ENCODE data around the gene SPSB3. TPM values are rescaled to one million over a fixed set of nuclear protein-coding genes. Genes with fewer than 3 reads are reported as not detected.
"Not testable (repeated sequence)": the region's sequence is repeated elsewhere in the genome, so short reads cannot be mapped to it uniquely, and the experiment has no call there.

SPSB3 gene
- total RNA-seq, 2 donors from 2014 or later: 25.9 to 27.7 TPM

DNA sequence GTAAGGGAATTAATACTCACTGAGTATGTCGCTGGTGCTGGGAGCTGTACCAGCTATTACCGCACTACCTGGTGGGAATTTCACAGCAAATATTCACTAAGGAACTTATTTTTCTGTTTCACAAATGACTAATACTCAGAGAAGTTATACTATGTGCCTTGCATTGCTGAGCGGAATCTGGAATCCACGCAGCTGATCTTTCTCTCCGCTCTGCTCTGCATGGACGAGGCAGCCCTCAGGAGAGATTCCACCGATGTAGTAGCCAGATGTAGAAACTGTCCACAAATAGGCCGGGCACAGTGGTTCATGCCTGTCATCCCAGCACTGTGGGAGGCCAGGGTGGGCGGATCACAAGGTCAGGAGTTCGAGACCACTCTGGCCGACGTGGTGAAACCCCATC lies 28.2 kb downstream of the SPSB3 start:
- ATAC-seq: no peak
- DNase-seq: no peak
- intact Hi-C loops (cut with DNase I): no loop called here

DNA sequence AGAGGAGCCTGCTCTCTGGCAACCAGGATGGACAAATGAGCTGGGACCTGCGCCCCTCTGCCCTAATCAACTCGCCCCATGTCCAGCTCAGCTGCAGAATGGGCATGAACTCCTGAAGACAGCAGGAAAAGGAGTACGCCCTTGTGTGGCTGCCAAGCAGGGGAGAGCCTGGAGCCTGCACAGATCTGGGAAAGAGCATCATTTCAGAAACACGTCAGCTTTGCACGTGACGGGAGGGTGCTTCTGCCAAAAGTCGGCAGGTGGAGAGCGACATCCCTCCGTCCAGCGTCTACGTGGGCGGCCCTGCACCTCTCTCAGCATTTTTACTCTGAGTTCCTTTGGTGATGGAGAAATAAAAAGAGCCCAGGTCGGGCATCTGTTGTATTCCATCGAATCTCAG lies 29.5 kb downstream of the SPSB3 start:
- intact Hi-C loops (cut with DNase I): no loop called here
- ATAC-seq (no peak), DNase-seq (peak; percentile 17)

DNA sequence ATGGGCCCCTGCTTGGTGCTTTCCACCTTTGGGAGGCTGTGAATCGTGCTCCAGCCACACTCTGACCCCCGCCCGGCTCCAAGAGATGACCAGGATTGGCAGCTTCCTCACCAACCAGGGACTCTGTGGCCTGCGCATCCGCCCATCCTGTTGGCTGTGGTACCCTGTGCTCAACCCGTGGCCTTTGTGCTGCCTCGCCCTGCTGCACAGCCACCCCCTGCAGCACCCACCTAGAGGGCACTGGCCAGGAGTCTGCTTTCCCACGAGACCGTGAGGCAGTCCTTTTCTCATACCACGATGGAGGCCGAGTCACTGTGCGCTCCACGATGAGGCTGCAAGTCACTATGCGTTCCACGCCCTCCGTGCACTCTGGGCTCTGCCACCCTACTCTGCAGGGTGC lies 30.4 kb downstream of the SPSB3 start:
- intact Hi-C loops (cut with DNase I): no loop called here
- ATAC-seq (no peak), DNase-seq (no peak)

DNA sequence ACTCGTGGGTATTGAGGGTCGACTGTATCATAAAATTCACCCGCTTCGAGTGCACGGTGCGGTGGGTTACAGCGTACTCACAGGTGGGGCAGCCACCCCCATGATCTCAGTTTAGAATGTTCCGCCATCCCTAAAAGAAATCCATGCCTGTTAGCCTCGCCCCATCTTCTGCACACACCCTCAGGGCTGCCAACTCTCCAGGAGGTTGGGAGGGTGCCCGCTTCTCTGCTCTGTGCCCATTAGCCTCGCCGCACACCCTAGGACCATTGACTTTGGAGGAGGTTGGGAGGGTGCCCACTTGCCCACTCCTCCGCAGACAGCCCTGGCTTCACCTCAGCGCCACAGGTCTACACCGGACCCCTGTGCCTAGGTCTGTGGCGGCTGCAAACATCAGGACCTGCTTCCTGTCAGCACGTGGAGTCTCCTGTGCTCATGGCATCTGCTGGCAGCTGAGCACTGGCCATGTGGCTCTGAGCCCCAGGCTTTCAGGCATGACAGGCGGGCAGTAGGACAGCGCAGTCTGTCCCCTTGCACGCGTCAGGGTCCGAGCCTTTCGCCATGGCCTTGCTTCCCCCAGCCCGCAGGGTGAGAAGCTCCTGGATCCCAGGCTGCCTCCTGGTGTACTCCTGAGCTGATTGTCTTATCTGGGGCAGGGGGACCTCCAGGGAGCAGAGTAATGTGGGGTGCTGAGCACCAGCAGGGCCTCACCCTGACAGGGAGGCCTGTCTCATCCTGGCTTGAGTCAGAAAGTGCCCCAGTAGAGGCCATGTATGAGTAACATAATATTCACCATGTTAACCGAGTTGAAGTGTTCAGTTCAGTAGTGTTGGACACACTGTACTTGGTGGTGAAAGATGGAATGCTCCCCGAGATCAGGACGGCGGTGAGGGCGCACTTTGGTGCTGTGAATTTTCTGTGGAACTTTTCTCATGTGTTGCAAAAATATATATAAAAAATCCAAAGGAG lies 32.9 kb downstream of the SPSB3 start:
- intact Hi-C loops (cut with DNase I): no loop called here
- no peak for ATAC-seq
- no peak for DNase-seq

DNA sequence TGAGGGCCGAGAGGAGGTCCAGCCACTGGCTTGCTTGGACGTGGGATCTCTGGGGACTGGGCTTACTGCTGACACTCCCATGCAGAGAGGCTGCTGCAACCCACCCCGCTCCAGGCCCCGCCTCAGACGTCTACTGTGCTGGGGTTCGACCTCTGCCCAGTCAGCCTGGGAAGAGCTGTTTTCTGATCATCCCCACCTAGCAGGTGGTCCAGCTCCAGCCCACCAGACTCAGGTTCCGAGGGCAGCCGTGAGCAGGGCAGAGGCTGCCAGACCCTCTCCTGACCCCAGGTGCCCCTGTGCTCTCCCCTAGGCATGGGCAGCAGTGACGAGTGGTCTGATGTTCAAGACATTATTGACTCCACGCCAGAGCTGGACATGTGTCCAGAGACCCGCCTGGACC lies 34.4 kb downstream of the SPSB3 start:
- intact Hi-C loops (cut with DNase I): no loop called here
- no peak for ATAC-seq
- no peak for DNase-seq

DNA sequence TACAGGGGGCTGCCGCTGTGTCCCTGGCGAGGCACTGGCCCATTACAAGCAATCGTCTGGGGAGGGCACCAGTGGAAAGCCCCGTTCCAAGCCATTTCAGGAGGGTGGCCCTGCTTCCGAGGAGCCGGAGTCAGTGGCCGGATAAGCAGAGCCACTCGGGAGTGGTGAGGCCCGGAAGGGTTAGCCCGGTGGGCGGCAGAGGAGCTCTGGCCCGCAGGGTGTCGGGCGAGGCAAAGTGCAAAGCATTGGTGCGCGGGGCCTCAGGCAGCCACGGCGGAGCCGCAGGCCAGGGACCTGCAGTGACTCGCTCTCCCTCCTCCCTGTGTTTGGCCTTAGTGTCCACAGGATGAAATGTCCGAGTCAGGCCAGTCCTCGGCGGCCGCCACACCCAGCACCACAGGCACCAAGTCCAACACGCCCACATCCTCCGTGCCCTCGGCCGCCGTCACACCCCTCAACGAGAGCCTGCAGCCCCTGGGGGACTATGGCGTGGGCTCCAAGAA lies 35.6 kb downstream of the SPSB3 start:
- intact Hi-C loops (cut with DNase I): no loop called here
- ATAC-seq (no peak), DNase-seq (no peak)

DNA sequence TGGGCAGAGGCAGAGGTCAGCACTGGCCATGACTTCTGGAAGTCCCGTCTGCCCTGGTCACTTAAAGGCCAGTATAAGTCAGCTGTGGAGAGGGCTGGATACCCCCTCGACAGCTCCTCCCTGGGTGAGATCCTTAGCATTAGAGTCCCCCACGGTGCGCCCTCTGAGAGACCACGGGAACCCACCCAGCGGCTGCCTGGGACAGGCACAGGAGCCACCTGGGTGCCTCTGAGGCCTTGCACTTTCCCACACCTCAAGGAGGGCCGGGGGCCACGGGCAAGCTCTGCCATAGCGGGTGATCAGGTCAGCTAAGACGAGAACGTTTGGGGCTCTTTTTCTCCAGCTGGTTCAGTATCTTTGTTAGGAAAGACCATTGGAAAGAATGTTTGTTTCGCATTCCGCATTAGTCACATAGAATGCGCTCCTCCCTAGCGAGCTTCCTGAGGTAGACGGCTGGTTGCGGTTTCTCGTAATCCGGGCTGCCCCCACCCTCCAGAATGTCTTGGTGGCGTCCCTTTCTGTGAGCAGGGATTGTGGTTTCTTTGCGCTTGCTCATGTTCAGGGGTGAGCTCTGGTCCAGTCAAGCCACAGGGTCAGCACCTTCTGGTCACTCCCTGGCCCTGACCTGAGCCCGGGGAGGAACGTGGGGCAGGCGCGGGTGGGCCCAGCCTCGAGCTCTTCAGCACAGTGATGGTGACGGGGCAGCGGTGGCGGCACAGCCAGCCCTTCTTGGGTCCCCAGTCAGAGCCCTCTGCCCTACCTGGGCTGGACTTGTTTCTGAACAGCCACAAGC lies 36.3 kb downstream of the SPSB3 start:
- no peak for ATAC-seq
- no peak for DNase-seq
- intact Hi-C loops (cut with DNase I): no loop called here

DNA sequence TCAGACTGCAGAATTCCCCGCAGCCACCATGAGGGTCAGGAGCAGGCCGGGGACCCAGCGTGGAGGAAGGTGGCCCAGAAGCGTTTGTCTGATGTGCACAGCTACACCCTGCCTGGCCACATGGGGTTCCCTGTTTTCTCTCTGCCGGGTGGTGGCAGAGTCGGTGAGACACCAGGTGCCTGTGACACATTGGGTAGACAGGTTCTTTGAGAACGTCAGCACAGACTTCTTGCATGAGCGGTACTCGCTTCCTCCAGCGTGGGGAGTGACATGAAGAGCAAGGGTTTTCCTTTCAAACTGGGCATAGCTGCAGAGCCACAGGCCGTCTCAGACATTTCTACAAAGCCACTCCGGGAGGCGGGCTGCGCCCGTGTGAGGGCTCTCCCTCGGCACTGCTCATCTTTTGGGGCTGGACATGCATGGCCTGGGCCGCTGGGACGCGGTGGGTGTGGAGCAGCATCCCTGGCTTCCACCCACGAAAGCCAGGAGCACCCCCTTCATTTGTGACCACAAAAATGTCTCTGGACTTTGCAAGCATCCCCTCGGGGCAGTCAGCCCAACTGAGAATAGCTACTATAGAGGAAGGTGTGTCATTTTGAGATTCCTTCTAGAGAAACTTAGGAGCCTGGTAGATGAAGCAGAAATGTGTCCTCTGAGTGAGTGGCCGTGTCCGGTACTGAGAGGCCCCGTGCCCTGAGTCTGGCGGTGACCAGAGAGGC lies 37.0 kb downstream of the SPSB3 start:
- intact Hi-C loops (cut with DNase I): no loop called here
- no peak for DNase-seq
- ATAC-seq: no peak

DNA sequence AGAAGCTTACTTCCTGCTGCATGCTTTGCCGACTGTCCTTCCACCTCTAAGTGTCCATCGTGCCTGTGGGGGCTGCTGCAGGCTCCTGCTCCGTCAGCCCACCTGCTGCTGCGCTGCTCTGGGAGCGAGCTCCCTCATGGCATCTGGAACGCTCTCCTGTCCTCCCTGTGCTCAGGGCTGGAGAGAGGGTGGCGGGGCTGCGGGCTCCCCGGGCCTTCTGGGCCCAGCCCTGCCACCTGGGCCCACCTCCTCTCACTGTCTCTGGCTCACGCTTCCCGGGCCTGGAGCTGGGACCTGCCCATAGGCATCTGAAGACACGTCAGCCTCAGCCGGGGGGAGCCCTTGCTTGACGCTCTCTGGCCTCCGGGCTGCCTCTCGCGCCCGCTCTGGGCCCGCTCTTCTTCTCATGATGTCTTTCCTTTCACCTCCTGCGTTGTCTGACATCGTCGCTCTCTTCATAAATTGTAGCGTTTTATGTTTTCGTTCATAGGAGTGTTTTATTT lies 38.0 kb downstream of the SPSB3 start:
- intact Hi-C loops (cut with DNase I): no loop called here
- ATAC-seq: no peak
- no peak for DNase-seq

DNA sequence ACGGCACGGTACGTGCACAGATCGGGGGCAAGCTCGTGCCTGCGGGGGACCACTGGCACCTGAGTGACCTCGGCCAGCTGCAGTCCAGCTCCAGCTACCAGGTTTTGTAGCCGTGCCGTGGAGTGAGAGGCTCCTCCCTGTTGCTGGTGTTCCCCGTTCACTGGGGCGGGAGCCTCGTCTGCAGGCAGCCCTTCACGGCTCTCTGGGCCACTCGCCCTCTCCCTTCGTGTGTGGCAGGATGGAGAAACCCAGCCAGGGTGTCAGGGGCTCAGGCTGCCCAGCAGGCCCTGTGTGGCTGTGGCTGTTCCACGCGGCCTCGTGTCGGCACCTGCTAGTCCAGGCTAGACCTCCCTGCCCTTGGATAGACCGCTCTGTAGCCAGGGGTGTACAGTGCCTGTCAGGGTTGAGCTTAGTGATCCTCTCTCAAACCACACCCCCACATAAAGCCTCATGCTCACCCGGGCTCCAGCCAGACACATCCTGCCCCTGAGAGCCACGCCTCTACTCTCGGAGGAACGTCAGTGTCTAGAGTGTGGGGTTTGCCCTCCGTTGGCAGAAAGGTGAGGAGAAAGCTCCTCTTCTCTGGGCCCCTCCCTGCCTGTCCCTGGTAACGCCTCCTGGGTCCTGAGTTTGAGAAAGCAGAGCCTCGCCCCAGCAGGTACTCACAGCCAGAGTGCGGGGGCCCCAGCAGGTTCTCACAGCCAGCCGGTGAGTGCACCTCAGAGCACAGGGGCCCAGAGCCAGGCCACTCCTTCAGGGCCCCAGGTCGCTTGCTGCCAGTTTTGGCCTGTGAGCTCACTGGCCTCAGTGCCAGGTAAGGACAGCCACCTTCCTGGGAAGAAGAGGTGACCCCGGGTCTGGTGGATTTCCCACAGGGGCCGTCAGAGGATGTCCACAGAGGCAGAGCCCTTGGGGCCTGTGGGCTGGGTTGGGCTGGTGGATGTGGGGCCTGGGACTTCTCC lies 38.7 kb downstream of the SPSB3 start:
- intact Hi-C loops (cut with DNase I): no loop called here
- ATAC-seq (no peak), DNase-seq (no peak)

DNA sequence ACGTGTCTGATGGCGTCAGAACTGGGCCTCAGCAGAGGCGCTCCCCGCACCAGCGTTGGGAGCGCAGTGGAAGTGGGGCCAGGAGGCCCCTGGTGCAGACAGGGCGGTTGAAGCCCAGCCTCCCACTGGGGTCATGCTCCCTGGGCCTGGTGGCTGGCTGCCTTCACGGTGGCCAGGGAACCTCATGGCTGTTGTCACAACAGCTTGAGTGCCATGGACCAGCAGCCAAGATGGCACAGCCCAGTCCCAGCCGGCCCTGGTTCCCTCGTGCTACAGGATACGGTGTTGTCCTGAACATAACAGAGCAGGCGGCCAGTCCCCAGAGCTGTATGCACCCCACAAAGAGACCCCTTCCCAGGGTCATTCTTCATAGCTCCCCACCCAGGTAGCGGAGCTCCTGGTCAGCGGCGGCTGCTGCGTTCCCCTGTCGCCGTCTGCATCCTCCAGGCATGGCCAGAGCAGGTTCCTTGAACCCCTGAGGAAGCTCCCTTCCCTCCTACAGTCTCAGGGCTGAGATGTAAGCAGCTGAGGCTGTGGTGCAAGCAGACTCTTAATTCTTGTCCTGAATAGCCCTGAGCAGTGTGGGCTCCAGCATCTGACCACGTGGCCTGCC lies 40.7 kb downstream of the SPSB3 start:
- DNase-seq: no peak

DNA sequence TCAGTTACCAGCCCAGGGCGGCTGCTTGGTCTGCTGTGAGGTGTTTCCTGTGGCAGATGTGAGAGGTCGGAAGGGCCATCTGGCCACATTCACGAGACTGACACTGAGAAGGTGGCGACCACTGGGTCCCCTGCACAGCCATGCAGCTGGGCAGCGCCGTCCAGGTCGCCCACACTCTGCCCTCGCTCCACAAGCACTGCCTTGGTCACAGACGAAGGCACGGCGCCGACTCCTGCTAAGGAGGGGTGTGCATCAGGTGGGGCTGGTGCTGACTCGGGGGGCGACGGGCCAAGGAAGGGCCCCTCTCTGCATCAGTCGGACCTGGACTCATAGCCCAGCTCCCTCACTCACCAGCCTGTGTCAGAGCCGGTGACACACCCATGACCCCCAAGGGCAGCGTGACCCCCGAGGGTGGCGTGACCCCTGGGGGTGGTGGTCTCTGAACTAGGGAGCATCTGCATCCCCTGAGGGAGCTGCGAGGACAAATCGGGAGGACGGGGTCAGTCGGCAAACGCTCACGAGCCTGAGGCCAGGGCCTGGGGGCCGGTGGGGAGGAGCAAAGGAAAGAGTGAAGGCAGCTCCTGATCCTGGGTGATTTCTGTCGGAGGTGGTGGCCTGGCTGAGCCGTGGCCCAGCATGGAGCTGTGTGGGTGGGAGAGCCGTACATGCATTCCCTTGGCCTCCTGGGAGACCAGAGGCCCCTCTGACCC lies 41.4 kb downstream of the SPSB3 start:
- ATAC-seq (no peak), DNase-seq (no peak)
- intact Hi-C loops (cut with DNase I): no loop called here

More for the DNA sequence above, 40.7 kb downstream of the SPSB3 start:
- ATAC-seq: peak in 1 of 2 donors; percentile 14
- intact Hi-C loops (cut with DNase I): no loop called here

DNA sequence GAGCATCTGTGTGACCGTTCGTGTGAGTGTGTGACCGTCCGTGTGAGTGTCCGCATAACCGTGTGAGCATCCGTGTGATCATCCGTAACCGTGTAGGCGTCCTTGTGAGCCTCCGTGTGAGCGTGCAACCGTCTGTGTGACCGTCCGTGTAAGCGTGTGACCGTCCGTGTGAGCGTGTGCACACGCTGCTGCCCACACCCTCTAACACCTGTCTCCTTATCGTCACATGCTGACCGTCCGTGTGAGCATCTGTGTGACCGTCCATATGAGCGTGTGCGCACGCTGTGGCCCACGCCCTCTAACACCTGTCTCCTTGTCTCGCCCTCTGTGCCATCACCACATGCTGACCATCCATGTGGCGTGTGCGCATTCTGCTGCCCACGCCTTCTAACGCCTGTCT lies 42.1 kb downstream of the SPSB3 start:
- ATAC-seq (no peak), DNase-seq (no peak)
- intact Hi-C loops (cut with DNase I): no loop called here

DNA sequence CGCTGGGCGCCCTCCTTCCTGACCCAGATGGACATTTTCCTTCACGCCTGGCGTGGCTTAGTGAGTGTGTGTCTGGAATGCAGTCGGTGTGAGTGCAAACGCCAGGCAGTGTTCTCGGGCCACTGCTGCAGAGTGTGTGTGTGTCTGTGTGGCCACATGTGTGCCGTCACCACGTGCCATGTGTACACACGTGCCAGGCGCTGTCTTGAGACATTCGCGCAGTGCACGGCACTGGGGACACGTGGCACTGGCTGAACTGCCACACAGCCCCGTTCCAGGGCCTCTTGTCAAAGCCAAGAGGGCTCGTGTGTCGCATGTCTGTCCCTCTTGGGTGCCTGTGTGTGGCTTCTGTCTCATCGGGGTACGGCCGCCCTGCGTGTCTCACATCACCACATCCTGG lies 47.6 kb downstream of the SPSB3 start:
- intact Hi-C loops (cut with DNase I): no loop called here
- DNase-seq (no peak), ATAC-seq (no peak)

DNA sequence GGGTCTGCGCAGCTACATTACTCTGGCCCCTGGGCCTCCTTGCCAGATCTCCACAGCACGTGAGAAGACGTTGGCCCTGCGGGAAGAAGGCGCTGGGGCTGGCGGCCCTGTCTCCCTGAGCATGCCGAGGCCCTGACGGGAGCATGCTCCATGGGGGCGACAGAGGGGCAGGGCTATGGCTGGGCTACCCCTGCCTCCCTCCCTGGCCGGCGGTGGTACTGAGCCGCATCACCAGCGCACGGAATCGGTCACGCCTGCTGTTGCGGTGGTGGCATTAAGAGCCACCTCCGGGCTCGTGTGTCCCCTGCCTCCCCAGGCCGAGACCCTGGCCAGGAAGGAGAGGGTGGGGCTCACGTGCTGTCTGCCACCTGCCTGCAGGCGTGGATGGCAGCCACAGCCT lies 48.2 kb downstream of the SPSB3 start:
- no peak for DNase-seq
- no peak for ATAC-seq
- intact Hi-C loops (cut with DNase I): no loop called here

DNA sequence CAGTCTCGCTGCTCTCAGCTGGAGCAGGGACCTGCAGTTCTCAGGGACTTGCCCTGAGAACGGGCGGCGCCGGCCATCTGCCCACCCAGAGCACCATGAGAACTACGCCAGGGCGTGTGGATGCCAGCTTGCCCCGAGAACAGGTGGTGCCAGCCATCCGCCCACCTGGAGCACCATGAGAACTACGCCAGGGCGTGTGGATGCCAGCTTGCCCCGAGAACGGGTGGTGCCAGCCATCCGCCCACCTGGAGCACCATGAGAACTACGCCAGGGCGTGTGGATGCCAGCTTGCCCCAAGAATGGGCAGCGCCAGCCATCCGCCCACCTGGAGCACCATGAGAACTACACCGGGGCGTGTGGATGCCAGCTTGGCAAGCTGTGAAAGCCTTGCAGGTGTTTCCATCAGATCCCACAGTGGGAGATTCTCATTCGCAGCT lies 49.8 kb downstream of the SPSB3 start:
- ATAC-seq; intact Hi-C loops (cut with DNase I); DNase-seq: not testable (repeated sequence)

DNA sequence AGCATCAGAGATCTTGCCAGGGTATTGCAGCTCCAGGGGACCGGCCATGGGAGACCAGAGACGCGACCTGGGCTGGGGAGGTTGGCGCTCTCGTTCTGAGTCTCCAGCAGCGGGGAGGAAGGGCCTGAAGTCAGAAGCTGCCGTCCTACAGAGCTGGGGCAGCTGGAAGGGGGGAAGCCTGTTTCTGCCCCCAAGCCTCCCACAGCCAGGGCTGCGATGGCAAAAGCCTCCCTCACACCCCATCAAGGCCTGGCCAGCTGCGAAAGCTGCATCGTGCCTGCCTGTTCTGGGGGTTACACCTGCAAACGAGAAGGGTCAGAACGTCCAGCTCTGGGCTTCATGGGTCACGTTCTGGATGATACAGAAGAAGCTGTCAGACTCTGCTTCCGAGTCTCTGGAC lies 50.3 kb downstream of the SPSB3 start:
- no peak for ATAC-seq
- intact Hi-C loops (cut with DNase I): no loop called here
- DNase-seq: no peak

Data from left cardiac atrium (tissue), 4 donors.